ENCODE measurements around the gene CLEC16A. TPM values are rescaled to one million over a fixed set of nuclear protein-coding genes. Genes with fewer than 3 reads are reported as not detected.

CLEC16A gene
- polyA plus RNA-seq, 1 experiment, result 11.9 TPM

- ChIA-PET CTCF (no interaction called here), POLR2A (interaction anchor here (0.6 kb wide), 1 partner anchor 207 kb away, joined by 10 read pairs; no protein-coding TSS in a partner anchor)
- H3K4me3 ChIP-seq (ENCODE audit: low read depth, low read length), result no peak overlapping the region
- no peak for DNase-seq (ENCODE audit: low read depth, low spot score)
- H3K27ac ChIP-seq (ENCODE audit: low read depth, low read length), result peak overlapping the region; percentile 68
- H3K27me3 ChIP-seq (ENCODE audit: control insufficient read depth, insufficient read depth, low read length), result no peaks in the 10 kb centered on the region
- TF ChIP-seq CTCF (IDR thresholded peaks at IDR 0.05; ENCODE audit: low read depth, low read length), result no peak
- H3K9me3 ChIP-seq (ENCODE audit: control insufficient read depth, insufficient read depth, low read length), result no peaks in the 10 kb centered on the region
Observed at GRCh38 chr16:11046382-11046931, 102.1 kb downstream of the CLEC16A start.

GRCh38 chr16:11047057-11047456, 102.7 kb downstream of the CLEC16A start:
- CTCF ChIA-PET, result no interaction called here
- Histone ChIP-seq H3K9me3 (ENCODE audit: control insufficient read depth, insufficient read depth, low read length) (no peaks in the 10 kb centered on the region), H3K27ac (ENCODE audit: low read depth, low read length) (peak overlapping the region; percentile 75), H3K4me3 (ENCODE audit: low read depth, low read length) (no peak overlapping the region), H3K27me3 (ENCODE audit: control insufficient read depth, insufficient read depth, low read length) (no peaks in the 10 kb centered on the region)
- POLR2A ChIA-PET, result interaction anchor here (0.6 kb wide), 1 partner anchor 207 kb away, joined by 10 read pairs; no protein-coding TSS in a partner anchor
- DNase-seq (ENCODE audit: low read depth, low spot score), result peak; percentile 72
- no peak for TF ChIP-seq CTCF (IDR thresholded peaks at IDR 0.05; ENCODE audit: low read depth, low read length)

GRCh38 chr16:11047939-11048800, 103.8 kb downstream of the CLEC16A start:
- ChIA-PET CTCF (no interaction called here), POLR2A (no interaction called here)
- no peaks in the 10 kb centered on the region for H3K27me3 ChIP-seq (ENCODE audit: control insufficient read depth, insufficient read depth, low read length)
- no peak for DNase-seq (ENCODE audit: low read depth, low spot score)
- H3K4me3 ChIP-seq (ENCODE audit: low read depth, low read length), result no peak overlapping the region
- no peak for TF ChIP-seq CTCF (IDR thresholded peaks at IDR 0.05; ENCODE audit: low read depth, low read length)
- no peaks in the 10 kb centered on the region for H3K9me3 ChIP-seq (ENCODE audit: control insufficient read depth, insufficient read depth, low read length)
- H3K27ac ChIP-seq (ENCODE audit: low read depth, low read length), result peak overlapping the region; percentile 34

GRCh38 chr16:11049396-11050059, 105.2 kb downstream of the CLEC16A start:
- Histone ChIP-seq H3K4me3 (ENCODE audit: low read depth, low read length) (no peak overlapping the region), H3K9me3 (ENCODE audit: control insufficient read depth, insufficient read depth, low read length) (no peaks in the 10 kb centered on the region), H3K27ac (ENCODE audit: low read depth, low read length) (no peak overlapping the region), H3K27me3 (ENCODE audit: control insufficient read depth, insufficient read depth, low read length) (no peaks in the 10 kb centered on the region)
- no peak for TF ChIP-seq CTCF (IDR thresholded peaks at IDR 0.05; ENCODE audit: low read depth, low read length)
- no peak for DNase-seq (ENCODE audit: low read depth, low spot score)
- CTCF ChIA-PET, result no interaction called here
- POLR2A ChIA-PET, result interaction anchor here (0.6 to 1.7 kb wide), 2 partner anchors 79 to 206 kb away, joined by 5 to 10 read pairs; no protein-coding TSS in a partner anchor
